Colon (tissue), 2 donors: ENCODE data around the gene GINS1.
"Not testable (repeated sequence)": the region's sequence is repeated elsewhere in the genome, so short reads cannot be mapped to it uniquely, and the experiment has no call there.

ENCODE experiments used
- FAIRE-seq: peaks from 2 replicates; lab custom pipeline; 2012; peaks lifted over from hg19 to GRCh38; lab: Jason Lieb, UNC
- donor health status: control.
- donor health status: control.

GINS1 gene

GRCh38 chr20:25454153-25454900 is 46.9 kb downstream of the GINS1 start:
- no peak for FAIRE-seq

DNA sequence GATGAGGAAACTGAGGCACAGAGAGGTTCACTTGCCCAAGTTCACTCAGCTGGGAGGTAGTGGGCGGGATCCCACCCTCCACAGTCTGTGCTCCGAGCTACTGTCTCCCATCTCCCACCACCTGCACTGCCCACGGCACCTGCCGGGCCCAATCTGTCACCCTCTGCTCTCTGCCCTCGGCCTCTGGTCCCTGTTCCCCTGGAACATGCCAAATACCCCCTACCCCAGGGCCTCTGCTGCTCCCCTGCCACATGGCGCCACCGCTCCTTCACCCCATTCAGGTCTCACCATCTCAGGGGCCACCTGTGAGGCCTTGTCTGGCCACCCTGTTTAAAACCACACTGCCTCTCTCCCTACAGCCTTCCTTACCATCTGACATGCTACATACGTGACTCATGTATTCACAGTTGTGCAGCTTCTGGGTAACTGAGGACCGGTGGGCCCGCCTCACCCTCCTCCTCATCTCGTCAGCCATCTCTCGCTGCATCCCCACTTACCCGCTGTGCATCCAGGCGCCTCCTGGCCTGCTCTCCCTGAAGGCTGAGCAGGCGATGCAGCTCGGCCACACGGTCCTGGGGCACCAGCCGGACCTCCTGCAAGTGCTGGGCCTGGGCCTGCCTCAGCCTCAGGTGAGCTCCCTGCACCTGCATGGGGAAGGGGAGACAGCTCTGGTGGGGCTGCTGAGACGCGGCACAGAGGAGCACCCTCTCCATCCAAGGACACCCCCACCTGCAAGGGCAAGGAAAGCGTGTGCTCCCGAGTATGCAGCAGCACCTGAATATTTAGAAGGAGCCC is 50.6 kb downstream of the GINS1 start:
- FAIRE-seq, result no peak

GRCh38 chr20:25459111-25459830 is 51.8 kb downstream of the GINS1 start:
- no peak for FAIRE-seq

GRCh38 chr20:25459916-25460535 is 52.6 kb downstream of the GINS1 start:
- no peak for FAIRE-seq

- FAIRE-seq, result no peak
Measured at GRCh38 chr20:25460566-25461280, 53.2 kb downstream of the GINS1 start.

GRCh38 chr20:25461281-25461650 is 53.8 kb downstream of the GINS1 start:
- no peak for FAIRE-seq

DNA sequence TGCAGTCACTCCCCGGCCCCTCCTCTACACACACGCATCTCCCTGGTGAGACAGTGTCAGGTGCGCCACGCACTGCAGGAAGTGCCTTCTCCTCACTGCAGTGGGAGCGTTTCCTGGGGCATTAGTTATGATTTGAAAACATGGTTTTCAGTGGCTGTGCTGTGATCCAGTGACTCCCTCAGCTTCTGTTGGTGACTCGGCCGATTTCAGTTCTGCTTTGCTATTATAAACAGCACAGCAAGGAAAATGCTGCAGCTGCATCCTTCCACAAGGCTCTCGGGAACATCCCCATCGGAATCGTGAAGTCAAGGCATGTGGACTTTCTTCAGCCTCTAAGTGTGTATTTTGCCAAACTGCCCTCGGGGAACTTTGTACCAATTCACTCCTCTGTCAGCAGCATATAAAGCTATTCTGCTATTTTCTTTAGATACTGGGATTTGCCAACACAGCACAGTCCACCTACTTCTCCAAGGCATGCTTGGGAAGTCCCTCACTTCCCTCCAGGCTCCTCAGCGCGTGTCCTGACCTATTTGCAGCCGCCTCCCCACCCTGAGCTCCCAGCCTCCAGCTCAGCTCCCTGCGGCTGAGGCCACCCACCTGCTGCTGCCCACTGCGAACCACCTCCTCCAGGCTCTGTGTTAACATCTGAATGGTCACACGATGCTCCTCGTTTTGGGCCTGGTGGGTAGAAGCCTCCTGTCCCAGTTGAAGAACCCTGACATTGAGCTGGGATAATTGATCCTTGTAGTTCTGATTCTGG is 54.5 kb downstream of the GINS1 start:
- FAIRE-seq, result no peak

GRCh38 chr20:25464501-25465242 is 57.2 kb downstream of the GINS1 start:
- no peak for FAIRE-seq

- FAIRE-seq, result no peak
Measured at GRCh38 chr20:25465243-25466135, 58.0 kb downstream of the GINS1 start.

- no peak for FAIRE-seq
Measured at GRCh38 chr20:25466846-25467245, 59.4 kb downstream of the GINS1 start.

DNA sequence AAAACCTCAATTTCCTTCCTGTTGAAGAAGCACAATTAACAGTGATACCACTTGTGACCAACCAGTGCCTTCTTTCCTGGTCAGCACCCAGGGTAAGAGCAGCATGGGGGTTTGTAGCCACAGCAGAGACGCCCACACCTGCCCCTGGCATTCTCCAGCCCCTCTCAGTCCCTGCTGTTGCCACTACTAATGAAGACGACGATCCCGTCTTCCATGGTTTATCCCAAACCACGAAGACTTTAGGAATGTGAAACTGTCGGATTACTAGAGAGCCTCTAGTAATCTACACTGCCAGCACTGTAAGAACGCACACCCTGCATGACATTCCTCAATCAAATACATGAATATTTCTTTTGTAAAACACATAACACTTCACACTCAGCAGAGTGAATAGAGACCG is 60.0 kb downstream of the GINS1 start:
- no peak for FAIRE-seq

GRCh38 chr20:25468126-25469075 is 60.9 kb downstream of the GINS1 start:
- no peak for FAIRE-seq

GRCh38 chr20:25469558-25469957 is 62.1 kb downstream of the GINS1 start:
- no peak for FAIRE-seq

- FAIRE-seq, result no peak
Measured at GRCh38 chr20:25470045-25470444, 62.6 kb downstream of the GINS1 start.

GRCh38 chr20:25471020-25471419 is 63.5 kb downstream of the GINS1 start:
- no peak for FAIRE-seq

DNA sequence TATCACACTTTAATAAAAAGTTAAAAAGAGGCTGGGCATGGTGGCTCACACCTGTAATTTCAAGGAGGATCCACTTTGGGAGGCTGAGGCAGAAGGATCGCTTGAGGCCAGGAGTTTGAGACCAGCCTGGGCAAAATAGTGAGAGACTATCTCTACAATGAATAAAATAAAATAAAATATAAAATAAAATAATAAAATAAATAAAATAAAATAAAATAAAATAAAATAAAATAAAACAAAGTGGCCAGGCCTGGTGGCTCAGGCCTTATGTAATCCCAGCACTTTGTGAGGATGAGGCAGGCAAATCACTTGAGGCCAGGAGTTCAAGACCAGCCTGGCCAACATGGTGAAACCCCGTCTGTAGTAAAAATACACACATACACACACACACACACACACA is 65.8 kb downstream of the GINS1 start:
- FAIRE-seq, result not testable (repeated sequence)

- FAIRE-seq, result no peak
Measured at GRCh38 chr20:25476106-25477013, 68.9 kb downstream of the GINS1 start.
